PC-3 (cell line): ENCODE measurements around the gene ACE2. TPM values are rescaled to one million over a fixed set of nuclear protein-coding genes. Genes with fewer than 3 reads are reported as not detected.

Experiments
- ATAC-seq: fragments of 200-7000 bp; cut with Tn5 transposase; 2 replicates; pipeline ENCODE4 v1.9.1; 2020; ENCODE audit warnings: mild to moderate bottlenecking, moderate library complexity
- BruUV-seq: library from RNA; stranded (reverse); fragments of 400-500 nt; replicated peaks from 2 replicates; lab custom pipeline; 2021; lab: Mats Ljungman, UMichigan
- CTCF ChIA-PET: fragments of 300-600 bp; sonication (Branson Sonifier 250); formaldehyde crosslinking; loops from one replicate; lab custom pipeline; 2022; ENCODE audit warnings: antibody characterized with exemption; lab: Charles Lee
- POLR2A ChIA-PET: fragments of 300-600 bp; sonication (Branson Sonifier 250); formaldehyde crosslinking; loops from one replicate; lab custom pipeline; 2022; ENCODE audit warnings: antibody characterized with exemption; ENCODE audit not compliant: unreplicated experiment; lab: Charles Lee
- DNase-seq: peaks from one replicate; pipeline ENCODE4 v3.0.0-alpha.2; 2015
- H2AFZ ChIP-seq: fragments of 300-600 bp; sonication (generic); 2 replicates; pipeline ENCODE4 v1.6.0; 2016; ENCODE audit warnings: antibody characterized with exemption, low read length
- H3F3A ChIP-seq: fragments of 300-600 bp; sonication (generic); one replicate; pipeline ENCODE4 v1.6.0; 2017; ENCODE audit warnings: antibody characterized with exemption, low read length, control low read depth, mild to moderate bottlenecking; ENCODE audit not compliant: unreplicated experiment
- H3K27ac ChIP-seq: fragments of 300-600 bp; sonication (generic); 2 replicates; pipeline ENCODE4 v1.5.1; 2016; ENCODE audit warnings: mild to moderate bottlenecking, low read length
- H3K27me3 ChIP-seq: fragments of 300-600 bp; sonication (generic); 2 replicates; pipeline ENCODE4 v1.6.1; 2016; ENCODE audit warnings: low read length, mixed read lengths
- H3K36me3 ChIP-seq: fragments of 300-600 bp; sonication (generic); 2 replicates; pipeline ENCODE4 v1.6.1; 2016; ENCODE audit warnings: low read depth, mixed run types, low read length, mixed read lengths
- H3K4me1 ChIP-seq: fragments of 300-600 bp; sonication (generic); 2 replicates; pipeline ENCODE4 v1.5.1; 2016; ENCODE audit warnings: low read length; ENCODE audit not compliant: insufficient read depth
- H3K4me2 ChIP-seq: fragments of 300-600 bp; sonication (generic); 2 replicates; pipeline ENCODE4 v1.6.0; 2016; ENCODE audit warnings: low read length
- H3K4me3 ChIP-seq: fragments of 300-600 bp; sonication (generic); 2 replicates; pipeline ENCODE4 v1.5.1; 2016; ENCODE audit warnings: mild to moderate bottlenecking, low read length, mixed read lengths
- H3K79me2 ChIP-seq: fragments of 300-600 bp; sonication (generic); 2 replicates; pipeline ENCODE4 v1.6.1; 2017; ENCODE audit warnings: low read length, mixed read lengths
- H3K9ac ChIP-seq: fragments of 300-600 bp; sonication (generic); 2 replicates; pipeline ENCODE4 v1.6.0; 2016; ENCODE audit warnings: mild to moderate bottlenecking, low read length
- H3K9me2 ChIP-seq: fragments of 300-600 bp; sonication (generic); replicated peaks from 2 replicates; pipeline ENCODE4 v1.6.1; 2016; ENCODE audit warnings: mixed run types, low read length, mixed read lengths
- H3K9me3 ChIP-seq: fragments of 300-600 bp; sonication (generic); 2 replicates; pipeline ENCODE4 v1.6.1; 2016; ENCODE audit warnings: low read length, mixed read lengths
- H4K20me1 ChIP-seq: fragments of 300-600 bp; sonication (generic); 2 replicates; pipeline ENCODE4 v1.6.1; 2016; ENCODE audit warnings: low read length, mixed read lengths
- EZH2 ChIP-seq: fragments of 300-600 bp; sonication (generic); IDR thresholded peaks from one replicate; pipeline ENCODE4 v1.6.1; 2017; ENCODE audit warnings: antibody characterized with exemption, mild to moderate bottlenecking, low read length; ENCODE audit not compliant: unreplicated experiment
- EZH2phosphoT487 ChIP-seq: fragments of 300-600 bp; sonication (generic); IDR thresholded peaks from 2 replicates; pipeline ENCODE4 v1.6.1; 2018; ENCODE audit warnings: mild to moderate bottlenecking, antibody characterized with exemption, low read length, borderline replicate concordance
- intact Hi-C: fragments of 100-400 bp; cut with micrococcal nuclease; formaldehyde crosslinking; loops from 2 replicates; pipeline ENCODE4 v1.9.0; 2023
- total RNA-seq: library from RNA; depleted of rRNA; stranded (reverse); fragments of >200 nt; gene quantifications from 2 replicates; pipeline ENCODE4 v1.2.3, GENCODE V29; 2014
- TF ChIP-seq, protein P1 (sequence below): fragments of 300-600 bp; sonication (generic); conservative IDR thresholded peaks from 2 replicates; pipeline ENCODE4 v1.5.1; 2017; ENCODE audit warnings: antibody characterized with exemption, low read depth, mild to moderate bottlenecking, low read length

ACE2 gene
- total RNA-seq, 1 experiment from 2014 or later = 1.2 TPM

- intact Hi-C loops = no loop called here
Observed at GRCh38 chrX:15646031-15646430, 45.3 kb upstream of the ACE2 start.

GRCh38 chrX:15645266-15645665 lies 44.5 kb upstream of the ACE2 start:
- Histone ChIP-seq H3K9me2 (no peaks in the 10 kb centered on the region), H4K20me1 (no peaks in the 10 kb centered on the region), H3K9ac (no peak overlapping the region), H3F3A (no peaks in the 10 kb centered on the region), H3K4me3 (no peak overlapping the region), H2AFZ (no peak overlapping the region), H3K9me3 (no peaks in the 10 kb centered on the region), H3K79me2 (no peaks in the 10 kb centered on the region), H3K4me1 (no peaks in the 10 kb centered on the region), H3K27me3 (no peaks in the 10 kb centered on the region), H3K27ac (no peak overlapping the region), H3K36me3 (no peaks in the 10 kb centered on the region), H3K4me2 (no peak overlapping the region)
- no TSS peak for BruUV-seq
- TF ChIP-seq, protein P1, sequence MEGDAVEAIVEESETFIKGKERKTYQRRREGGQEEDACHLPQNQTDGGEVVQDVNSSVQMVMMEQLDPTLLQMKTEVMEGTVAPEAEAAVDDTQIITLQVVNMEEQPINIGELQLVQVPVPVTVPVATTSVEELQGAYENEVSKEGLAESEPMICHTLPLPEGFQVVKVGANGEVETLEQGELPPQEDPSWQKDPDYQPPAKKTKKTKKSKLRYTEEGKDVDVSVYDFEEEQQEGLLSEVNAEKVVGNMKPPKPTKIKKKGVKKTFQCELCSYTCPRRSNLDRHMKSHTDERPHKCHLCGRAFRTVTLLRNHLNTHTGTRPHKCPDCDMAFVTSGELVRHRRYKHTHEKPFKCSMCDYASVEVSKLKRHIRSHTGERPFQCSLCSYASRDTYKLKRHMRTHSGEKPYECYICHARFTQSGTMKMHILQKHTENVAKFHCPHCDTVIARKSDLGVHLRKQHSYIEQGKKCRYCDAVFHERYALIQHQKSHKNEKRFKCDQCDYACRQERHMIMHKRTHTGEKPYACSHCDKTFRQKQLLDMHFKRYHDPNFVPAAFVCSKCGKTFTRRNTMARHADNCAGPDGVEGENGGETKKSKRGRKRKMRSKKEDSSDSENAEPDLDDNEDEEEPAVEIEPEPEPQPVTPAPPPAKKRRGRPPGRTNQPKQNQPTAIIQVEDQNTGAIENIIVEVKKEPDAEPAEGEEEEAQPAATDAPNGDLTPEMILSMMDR = peak; percentile 39; the same call in 1 of the 2 replicates
- no peak for TF ChIP-seq EZH2phosphoT487
- TF ChIP-seq EZH2 = no peak
- ATAC-seq (peak; percentile 54; the same call in 1 of the 2 replicates), DNase-seq (peak; percentile 12)
- ChIA-PET POLR2A (no interaction called here), CTCF (interaction anchor here (2.2 kb wide), 1 partner anchor 77 kb away, joined by 9 read pairs; no protein-coding TSS in a partner anchor)
- intact Hi-C loops = loop anchor here (1.0 to 2.0 kb wide), 3 partner anchors 26 to 77 kb away; no protein-coding TSS in a partner anchor

More at GRCh38 chrX:15646031-15646430, 45.3 kb upstream of the ACE2 start:
- Histone ChIP-seq H3K79me2 (no peaks in the 10 kb centered on the region), H3K9me3 (no peaks in the 10 kb centered on the region), H4K20me1 (no peaks in the 10 kb centered on the region), H3K9ac (no peak overlapping the region), H3K4me3 (no peak overlapping the region), H3K36me3 (no peaks in the 10 kb centered on the region), H3K4me1 (no peaks in the 10 kb centered on the region), H3K4me2 (no peak overlapping the region), H3F3A (no peaks in the 10 kb centered on the region), H3K9me2 (no peaks in the 10 kb centered on the region), H2AFZ (no peak overlapping the region), H3K27ac (no peak overlapping the region), H3K27me3 (no peaks in the 10 kb centered on the region)
- CTCF ChIA-PET = no interaction called here
- POLR2A ChIA-PET = no interaction called here
- DNase-seq (no peak), ATAC-seq (no peak)
- TF ChIP-seq EZH2 (no peak), EZH2phosphoT487 (no peak)
- TF ChIP-seq, protein P1 = no peak
- BruUV-seq = no TSS peak

DNA sequence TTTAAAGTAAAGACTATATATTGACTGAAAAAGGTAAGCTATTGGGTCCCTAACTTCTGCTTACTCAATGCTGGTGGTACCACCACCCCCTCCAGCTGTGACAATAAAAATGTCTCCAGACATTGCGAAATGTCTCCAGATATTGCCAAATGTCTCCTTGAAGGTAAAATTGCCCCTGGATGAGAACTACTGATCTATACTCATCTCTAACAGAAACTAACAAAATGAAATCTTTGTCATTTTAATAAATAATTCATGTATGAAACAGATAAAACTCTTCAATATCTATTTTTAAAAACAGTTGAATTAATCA lies 43.8 kb upstream of the ACE2 start:
- ChIA-PET CTCF (interaction anchor here (0.6 to 2.2 kb wide), 2 partner anchors 25 to 76 kb away, joined by 3 to 9 read pairs; no protein-coding TSS in a partner anchor), POLR2A (no interaction called here)
- BruUV-seq = no TSS peak
- no peaks in the 10 kb centered on the region for H3K9me2 ChIP-seq
- H3F3A ChIP-seq = no peaks in the 10 kb centered on the region
- DNase-seq (no peak), ATAC-seq (no peak)
- no peaks in the 10 kb centered on the region for H3K36me3 ChIP-seq
- TF ChIP-seq, protein P1 = no peak
- TF ChIP-seq EZH2phosphoT487 (no peak), EZH2 (no peak)
- H3K4me2 ChIP-seq = no peak overlapping the region
- H3K27ac ChIP-seq = no peak overlapping the region
- no peaks in the 10 kb centered on the region for H3K4me1 ChIP-seq
- no peaks in the 10 kb centered on the region for H4K20me1 ChIP-seq
- H3K27me3 ChIP-seq = no peaks in the 10 kb centered on the region
- no peaks in the 10 kb centered on the region for H3K9me3 ChIP-seq
- no peak overlapping the region for H2AFZ ChIP-seq
- no peak overlapping the region for H3K4me3 ChIP-seq
- H3K79me2 ChIP-seq = no peaks in the 10 kb centered on the region
- intact Hi-C loops = loop anchor here (2.0 kb wide), 1 partner anchor 26 kb away; no protein-coding TSS in a partner anchor
- no peak overlapping the region for H3K9ac ChIP-seq
